Body of pancreas (tissue), 4 donors: ENCODE results near the gene OR2M4.

ENCODE experiments used
- POLR2A ChIP-seq, 3 donors: fragments of 450-650 bp; IDR thresholded peaks; one replicate each; pipeline ENCODE4 v1.6.1; 2016; ENCODE audit warnings: antibody characterized with exemption in 3 of 3, mild to moderate bottlenecking in 2 of 3
- TF ChIP-seq, protein P1 (sequence below), 7 experiments: fragments of 450-650 bp in 4 of 7; fragments of 200-600 bp in 3 of 7; sonication (generic) in 3 of 7; IDR thresholded peaks; one replicate each; pipeline ENCODE4 v1.5.1; 2016 to 2019; ENCODE audit warnings: antibody characterized with exemption in 7 of 7

DNA sequence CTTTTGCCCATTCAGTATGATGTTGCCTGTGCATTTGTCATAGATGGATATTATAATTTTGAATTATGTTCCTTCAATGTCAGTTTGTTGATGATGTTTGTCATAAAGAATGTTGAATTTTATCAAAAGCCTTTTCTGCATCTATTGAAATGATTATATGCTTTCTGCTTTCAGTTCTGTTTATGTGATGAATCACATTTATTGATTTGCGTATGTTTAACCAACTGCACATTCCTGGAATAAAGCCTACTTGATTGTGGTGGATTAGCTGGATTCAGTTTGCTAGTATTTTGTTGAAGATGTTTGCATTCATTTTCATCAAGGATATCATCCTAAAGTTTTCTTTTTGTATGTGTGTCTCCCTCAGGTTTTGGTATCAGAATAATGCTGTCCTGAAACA, 5.7 kb upstream of the OR2M4 start:
- TF ChIP-seq, protein P1, sequence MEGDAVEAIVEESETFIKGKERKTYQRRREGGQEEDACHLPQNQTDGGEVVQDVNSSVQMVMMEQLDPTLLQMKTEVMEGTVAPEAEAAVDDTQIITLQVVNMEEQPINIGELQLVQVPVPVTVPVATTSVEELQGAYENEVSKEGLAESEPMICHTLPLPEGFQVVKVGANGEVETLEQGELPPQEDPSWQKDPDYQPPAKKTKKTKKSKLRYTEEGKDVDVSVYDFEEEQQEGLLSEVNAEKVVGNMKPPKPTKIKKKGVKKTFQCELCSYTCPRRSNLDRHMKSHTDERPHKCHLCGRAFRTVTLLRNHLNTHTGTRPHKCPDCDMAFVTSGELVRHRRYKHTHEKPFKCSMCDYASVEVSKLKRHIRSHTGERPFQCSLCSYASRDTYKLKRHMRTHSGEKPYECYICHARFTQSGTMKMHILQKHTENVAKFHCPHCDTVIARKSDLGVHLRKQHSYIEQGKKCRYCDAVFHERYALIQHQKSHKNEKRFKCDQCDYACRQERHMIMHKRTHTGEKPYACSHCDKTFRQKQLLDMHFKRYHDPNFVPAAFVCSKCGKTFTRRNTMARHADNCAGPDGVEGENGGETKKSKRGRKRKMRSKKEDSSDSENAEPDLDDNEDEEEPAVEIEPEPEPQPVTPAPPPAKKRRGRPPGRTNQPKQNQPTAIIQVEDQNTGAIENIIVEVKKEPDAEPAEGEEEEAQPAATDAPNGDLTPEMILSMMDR (IDR thresholded peaks at IDR 0.05), result no peak
- TF ChIP-seq POLR2A (IDR thresholded peaks at IDR 0.05), result no peak
